ENCODE data around the gene OIP5. TPM values are rescaled to one million over a fixed set of nuclear protein-coding genes. Genes with fewer than 3 reads are reported as not detected.
A peak's percentile ranks its signal among the peaks of the same experiment; 100 is the strongest.
"Not testable (repeated sequence)": the region's sequence is repeated elsewhere in the genome, so short reads cannot be mapped to it uniquely, and the experiment has no call there.

The OIP5 gene
- total RNA-seq, 1 donor from 2014 or later: not detected

- ATAC-seq (ENCODE audit: poor library complexity): no peak
- intact Hi-C loops (cut with DNase I): loop anchor here (5.0 kb wide), 1 partner anchor 47 kb away; the partner anchor contains the start of genes CHP1 and EXD1
- no peak for DNase-seq
Observed at GRCh38 chr15:41279535-41280283, 52.7 kb downstream of the OIP5 start.

- intact Hi-C loops (cut with DNase I): no loop called here
- no peak for DNase-seq
- no peak for ATAC-seq (ENCODE audit: poor library complexity)
Observed at GRCh38 chr15:41278319-41278718, 54.1 kb downstream of the OIP5 start.

- ATAC-seq (ENCODE audit: poor library complexity) (no peak), DNase-seq (no peak)
- intact Hi-C loops (cut with DNase I): no loop called here
Observed at GRCh38 chr15:41276831-41277230, 55.6 kb downstream of the OIP5 start.

DNA sequence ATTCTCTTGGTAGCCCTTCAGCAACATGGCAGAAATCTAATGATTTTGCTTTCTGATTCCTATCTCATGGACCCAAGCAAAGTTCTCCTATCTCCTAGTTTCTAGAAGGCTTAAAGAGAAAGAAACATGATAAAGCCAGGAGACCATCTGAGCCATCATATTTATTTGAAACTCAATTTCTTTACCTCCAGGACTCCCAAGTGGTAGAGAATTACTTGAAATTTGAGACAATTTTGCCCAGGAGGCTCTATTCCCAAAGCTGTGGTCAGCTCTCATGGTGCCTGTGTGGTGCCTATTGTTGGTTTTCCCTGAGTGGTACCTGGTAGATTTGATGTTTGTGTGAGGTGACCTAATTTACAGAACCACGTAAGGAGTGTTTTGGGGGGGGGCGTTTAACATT, 62.5 kb downstream of the OIP5 start:
- DNase-seq (no peak), ATAC-seq (ENCODE audit: poor library complexity) (no peak)
- intact Hi-C loops (cut with DNase I): no loop called here

GRCh38 chr15:41263891-41264351, 68.5 kb downstream of the OIP5 start:
- intact Hi-C loops (cut with DNase I): no loop called here
- no peak for DNase-seq
- peak; percentile 86 for ATAC-seq (ENCODE audit: poor library complexity)

DNA sequence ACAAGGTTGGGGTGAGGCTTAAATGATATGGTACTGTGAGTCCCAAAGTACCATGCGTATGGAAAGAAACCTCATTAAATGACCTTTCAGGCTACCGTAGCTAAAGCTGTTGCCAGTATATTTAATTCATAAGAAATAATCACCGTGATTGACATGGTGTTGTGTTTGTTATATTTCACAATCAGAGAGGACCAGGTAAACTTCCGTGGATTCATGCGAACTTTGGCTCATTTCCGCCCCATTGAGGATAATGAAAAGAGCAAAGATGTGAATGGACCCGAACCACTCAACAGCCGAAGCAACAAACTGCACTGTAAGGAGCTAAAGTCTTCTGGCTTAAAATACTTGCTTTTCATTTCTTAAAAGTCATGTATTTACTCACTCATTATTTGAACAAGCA, 69.8 kb downstream of the OIP5 start:
- DNase-seq (no peak), ATAC-seq (ENCODE audit: poor library complexity) (no peak)
- intact Hi-C loops (cut with DNase I): no loop called here

- DNase-seq; intact Hi-C loops (cut with DNase I); ATAC-seq (ENCODE audit: poor library complexity): not testable (repeated sequence)
Observed at GRCh38 chr15:41260924-41261323, 71.5 kb downstream of the OIP5 start.

DNA sequence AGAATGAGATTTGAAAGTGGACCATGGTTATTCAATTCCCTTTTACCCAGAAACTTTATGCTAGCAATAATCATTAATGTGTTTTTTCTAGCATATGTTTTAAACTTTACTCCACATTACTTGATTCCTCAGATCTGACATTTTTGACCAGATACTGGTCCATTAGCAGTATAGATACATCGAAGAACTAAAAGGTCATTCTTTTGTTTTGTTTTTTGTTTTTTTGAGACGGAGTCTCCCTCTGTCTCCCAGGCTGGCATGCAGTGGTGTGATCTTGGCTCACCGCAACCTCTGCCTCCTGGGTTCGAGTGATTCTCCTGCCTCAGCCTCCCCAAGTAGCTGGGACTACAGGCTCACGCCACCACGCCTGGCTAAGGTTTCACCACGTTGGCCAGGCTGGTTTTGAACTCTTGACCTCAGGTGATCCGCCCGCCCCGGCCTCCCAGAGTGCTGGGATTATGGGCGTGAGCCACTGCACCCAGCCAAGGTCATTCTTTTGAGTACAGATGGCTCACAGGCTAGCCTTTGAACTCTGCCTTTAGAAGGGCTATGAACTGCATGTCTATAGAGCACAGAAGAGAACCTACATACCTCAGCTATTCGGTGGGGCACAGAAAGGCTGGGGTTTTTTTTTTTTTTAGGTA, 72.7 kb downstream of the OIP5 start:
- intact Hi-C loops (cut with DNase I): no loop called here
- ATAC-seq (ENCODE audit: poor library complexity): peak; percentile 15
- DNase-seq: no peak

Other genes starting within 250 kb of the OIP5 start
- 9.4 TPM for gene INO80, start 216.3 kb downstream of the OIP5 start, total RNA-seq
- not detected for gene EXD1, start 101.8 kb downstream of the OIP5 start, total RNA-seq
- 124 TPM for gene CHP1, start 101.3 kb downstream of the OIP5 start, total RNA-seq
- 2.3 TPM for gene NUSAP1, start 290 bp upstream of the OIP5 start, total RNA-seq
- gene NDUFAF1, start 69.9 kb upstream of the OIP5 start, total RNA-seq: 73.2 TPM
- 22.7 TPM for gene RTF1, start 84.5 kb upstream of the OIP5 start, total RNA-seq
- gene ITPKA, start 161.3 kb upstream of the OIP5 start, total RNA-seq: 2.6 TPM
- gene LTK, start 181.2 kb upstream of the OIP5 start, total RNA-seq: 1.1 TPM
- gene RPAP1, start 211.7 kb upstream of the OIP5 start, total RNA-seq: 26.4 TPM
- 4.3 TPM for gene TYRO3, start 226.6 kb upstream of the OIP5 start, total RNA-seq